HEK293T (cell line): ENCODE measurements around the gene CHKA.

Experiments used
- ARNT ChIP-seq: fragments of 450-650 bp; IDR thresholded peaks from 2 replicates; pipeline ENCODE4 v1.6.1; 2017; ENCODE audit warnings: mild to moderate bottlenecking
- BHLHE40 ChIP-seq: fragments of 450-650 bp; IDR thresholded peaks from 2 replicates; pipeline ENCODE4 v1.6.1; 2016; ENCODE audit warnings: mild to moderate bottlenecking, moderate library complexity, borderline replicate concordance
- CTBP1 ChIP-seq: fragments of 450-650 bp; IDR thresholded peaks from 2 replicates; pipeline ENCODE4 v1.6.1; 2016; ENCODE audit warnings: borderline replicate concordance
- FOXA1 ChIP-seq: fragments of 450-650 bp; IDR thresholded peaks from 2 replicates; pipeline ENCODE4 v1.6.1; 2016; ENCODE audit warnings: mild to moderate bottlenecking
- FOXK2 ChIP-seq: fragments of 450-650 bp; IDR thresholded peaks from 2 replicates; pipeline ENCODE4 v1.6.1; 2016; ENCODE audit warnings: mild to moderate bottlenecking
- FOXM1 ChIP-seq: fragments of 450-650 bp; IDR thresholded peaks from 2 replicates; pipeline ENCODE4 v1.6.1; 2017; ENCODE audit warnings: mild to moderate bottlenecking, borderline replicate concordance
- HDGF ChIP-seq: fragments of 450-650 bp; IDR thresholded peaks from 2 replicates; pipeline ENCODE4 v1.6.1; 2017; ENCODE audit warnings: antibody characterized with exemption, borderline replicate concordance
- L3MBTL2 ChIP-seq: fragments of 450-650 bp; conservative IDR thresholded peaks from 2 replicates; pipeline ENCODE4 v1.6.1; 2016; ENCODE audit warnings: mild to moderate bottlenecking
- NFRKB ChIP-seq: fragments of 450-650 bp; IDR thresholded peaks from 2 replicates; pipeline ENCODE4 v1.6.1; 2016; ENCODE audit warnings: mild to moderate bottlenecking, moderate library complexity
- PKNOX1 ChIP-seq: fragments of 450-650 bp; IDR thresholded peaks from 2 replicates; pipeline ENCODE4 v1.6.1; 2016
- SP1 ChIP-seq: fragments of 450-650 bp; IDR thresholded peaks from 2 replicates; pipeline ENCODE4 v1.6.1; 2017
- SUZ12 ChIP-seq: fragments of 450-650 bp; IDR thresholded peaks from 2 replicates; pipeline ENCODE4 v1.6.1; 2016; ENCODE audit warnings: mild to moderate bottlenecking
- TARDBP ChIP-seq: fragments of 450-650 bp; IDR thresholded peaks from 2 replicates; pipeline ENCODE4 v1.6.1; 2016
- ZNF384 ChIP-seq: fragments of 450-650 bp; IDR thresholded peaks from 2 replicates; pipeline ENCODE4 v1.6.1; 2016

GRCh38 chr11:68159665-68160064 lies 38.5 kb upstream of the CHKA start:
- no peak for TF ChIP-seq SUZ12
- no peak for TF ChIP-seq CTBP1
- no peak for TF ChIP-seq SP1
- TF ChIP-seq FOXK2, result no peak
- TF ChIP-seq ARNT, result no peak
- no peak for TF ChIP-seq ZNF384
- TF ChIP-seq PKNOX1, result no peak
- no peak for TF ChIP-seq BHLHE40
- no peak for TF ChIP-seq TARDBP
- TF ChIP-seq L3MBTL2, result no peak
- no peak for TF ChIP-seq FOXM1
- TF ChIP-seq FOXA1, result no peak
- no peak for TF ChIP-seq NFRKB
- TF ChIP-seq HDGF, result no peak
